IgD-negative memory B cell (primary cell): ENCODE results near the gene SBK2. TPM values are rescaled to one million over a fixed set of nuclear protein-coding genes. Genes with fewer than 3 reads are reported as not detected.
A peak's percentile ranks its signal among the peaks of the same experiment; 100 is the strongest.
"Not testable (repeated sequence)": the region's sequence is repeated elsewhere in the genome, so short reads cannot be mapped to it uniquely, and the experiment has no call there.

Experiments
- H3K27ac Mint-ChIP-seq, 3 donors: one replicate each; pipeline ENCODE4 v1.8.0; 2020 to 2022; ENCODE audit warnings: mild to moderate bottlenecking in 3 of 3, mixed read lengths in 3 of 3, moderate library complexity in 1 of 3
- H3K27me3 Mint-ChIP-seq: one replicate; pipeline ENCODE4 v1.8.0; 2021; ENCODE audit warnings: mixed read lengths
- H3K36me3 Mint-ChIP-seq: one replicate; pipeline ENCODE4 v1.8.0; 2020; ENCODE audit warnings: mild to moderate bottlenecking, mixed read lengths
- H3K4me1 Mint-ChIP-seq, 3 donors: one replicate each; pipeline ENCODE4 v1.8.0; 2020 to 2022; ENCODE audit warnings: mixed read lengths in 3 of 3, mild to moderate bottlenecking in 1 of 3
- H3K4me3 Mint-ChIP-seq, 4 donors: one replicate each; pipeline ENCODE4 v1.8.0; 2020 to 2022; ENCODE audit warnings: mild to moderate bottlenecking in 4 of 4, mixed read lengths in 4 of 4, moderate library complexity in 3 of 4
- H3K9me3 Mint-ChIP-seq, 3 donors: one replicate each; pipeline ENCODE4 v1.8.0; 2020 to 2021; ENCODE audit warnings: mixed read lengths in 3 of 3, mild to moderate bottlenecking in 1 of 3
- polyA plus RNA-seq: library from polyadenylated mRNA; unstranded; fragments of 300-500 nt; fragmentation: Illumina TruSeq; gene quantifications from one replicate; pipeline ENCODE4 v1.2.3, GENCODE V29; 2021

The SBK2 gene
- polyA plus RNA-seq, 1 donor from 2014 or later: not detected

GRCh38 chr19:55504252-55504603, 32.7 kb downstream of the SBK2 start:
- Mint-ChIP-seq H3K9me3 (no peaks in the 10 kb centered on the region), H3K27me3 (no peaks in the 10 kb centered on the region), H3K27ac (peak overlapping the region; percentile 91 to 98 (median 93)), H3K4me1 (peaks cover 5 to 14% (median 7%) of the 10 kb centered on the region in 3 donors), H3K4me3 (peak overlapping the region; percentile 83 to 96 (median 96)), H3K36me3 (peaks cover 4% of the 10 kb centered on the region)

GRCh38 chr19:55503502-55504251, 33.3 kb downstream of the SBK2 start:
- H3K4me3 Mint-ChIP-seq: peak overlapping the region; percentile 83 to 96 (median 96)
- peaks cover 4% of the 10 kb centered on the region for H3K36me3 Mint-ChIP-seq
- H3K27me3 Mint-ChIP-seq: no peaks in the 10 kb centered on the region
- peak overlapping the region; percentile 91 to 98 (median 93) for H3K27ac Mint-ChIP-seq
- peaks cover 5 to 14% (median 7%) of the 10 kb centered on the region in 3 donors for H3K4me1 Mint-ChIP-seq
- no peaks in the 10 kb centered on the region for H3K9me3 Mint-ChIP-seq

GRCh38 chr19:55503157-55503501, 33.8 kb downstream of the SBK2 start:
- Mint-ChIP-seq H3K4me3 (peak overlapping the region; percentile 83 to 96 (median 96)), H3K9me3 (no peaks in the 10 kb centered on the region), H3K27ac (peak overlapping the region; percentile 91 to 98 (median 93)), H3K36me3 (peaks cover 4% of the 10 kb centered on the region), H3K27me3 (no peaks in the 10 kb centered on the region), H3K4me1 (peaks cover 5 to 14% (median 7%) of the 10 kb centered on the region in 3 donors)

GRCh38 chr19:55502197-55502952, 34.6 kb downstream of the SBK2 start:
- Mint-ChIP-seq H3K27me3 (no peaks in the 10 kb centered on the region), H3K9me3 (no peaks in the 10 kb centered on the region), H3K4me3 (peak overlapping the region in 2 of 4 donors; percentile 39 to 46), H3K27ac (peak overlapping the region; percentile 4 to 76 (median 21)), H3K4me1 (peaks cover 6 to 14% (median 7%) of the 10 kb centered on the region in 3 donors), H3K36me3 (peaks cover 3% of the 10 kb centered on the region)

- Mint-ChIP-seq H3K4me1 (peaks cover 6 to 14% (median 7%) of the 10 kb centered on the region in 3 donors), H3K4me3 (no peak overlapping the region), H3K27me3 (no peaks in the 10 kb centered on the region), H3K36me3 (peaks cover 3% of the 10 kb centered on the region), H3K9me3 (no peaks in the 10 kb centered on the region), H3K27ac (no peak overlapping the region)
These were observed 36.5 kb downstream of the SBK2 start for GRCh38 chr19:55500368-55500952.

GRCh38 chr19:55498246-55498840, 38.6 kb downstream of the SBK2 start:
- H3K9me3 Mint-ChIP-seq: no peaks in the 10 kb centered on the region
- H3K27ac Mint-ChIP-seq: no peak overlapping the region

GRCh38 chr19:55497763-55498162, 39.2 kb downstream of the SBK2 start:
- H3K27me3 Mint-ChIP-seq: peaks cover 8% of the 10 kb centered on the region
- H3K9me3 Mint-ChIP-seq: no peaks in the 10 kb centered on the region
- H3K27ac Mint-ChIP-seq: no peak overlapping the region
- H3K36me3 Mint-ChIP-seq: peaks cover 1% of the 10 kb centered on the region
- H3K4me3 Mint-ChIP-seq: no peak overlapping the region
- peaks cover 0 to 3% (median 1%) of the 10 kb centered on the region in 3 donors for H3K4me1 Mint-ChIP-seq

More at GRCh38 chr19:55498246-55498840, 38.6 kb downstream of the SBK2 start:
- H3K4me3 Mint-ChIP-seq: peak overlapping the region in 1 of 4 donors; percentile 29
- H3K36me3 Mint-ChIP-seq: peaks cover 3% of the 10 kb centered on the region
- peaks cover 3% of the 10 kb centered on the region for H3K27me3 Mint-ChIP-seq
- peaks cover 4 to 5% (median 5%) of the 10 kb centered on the region in 3 donors for H3K4me1 Mint-ChIP-seq

GRCh38 chr19:55496820-55497219, 40.1 kb downstream of the SBK2 start:
- H3K9me3 Mint-ChIP-seq, H3K36me3 Mint-ChIP-seq, H3K27ac Mint-ChIP-seq, H3K4me1 Mint-ChIP-seq: not testable (repeated sequence)
- Mint-ChIP-seq H3K27me3 (peaks cover 12% of the 10 kb centered on the region), H3K4me3 (peak overlapping the region in 1 of 4 donors; percentile 68)

- Mint-ChIP-seq H3K27me3 (peaks cover 12% of the 10 kb centered on the region), H3K27ac (no peak overlapping the region), H3K4me3 (peak overlapping the region in 1 of 4 donors; percentile 5), H3K36me3 (no peaks in the 10 kb centered on the region), H3K4me1 (peaks cover 0 to 1% (median 0%) of the 10 kb centered on the region in 3 donors), H3K9me3 (no peaks in the 10 kb centered on the region)
These were observed 41.1 kb downstream of the SBK2 start for GRCh38 chr19:55495646-55496349.

GRCh38 chr19:55494172-55494761, 42.7 kb downstream of the SBK2 start:
- Mint-ChIP-seq H3K27me3 (peaks cover 12% of the 10 kb centered on the region), H3K27ac (no peak overlapping the region), H3K4me3 (no peak overlapping the region), H3K9me3 (no peaks in the 10 kb centered on the region), H3K4me1 (peaks cover 0 to 1% (median 0%) of the 10 kb centered on the region in 3 donors), H3K36me3 (no peaks in the 10 kb centered on the region)

GRCh38 chr19:55493645-55494171, 43.2 kb downstream of the SBK2 start:
- Mint-ChIP-seq H3K27ac (no peak overlapping the region), H3K4me3 (no peak overlapping the region), H3K9me3 (no peaks in the 10 kb centered on the region), H3K36me3 (no peaks in the 10 kb centered on the region), H3K27me3 (peaks cover 12% of the 10 kb centered on the region), H3K4me1 (peaks cover 0 to 1% (median 0%) of the 10 kb centered on the region in 3 donors)

GRCh38 chr19:55493052-55493644, 43.8 kb downstream of the SBK2 start:
- H3K27ac Mint-ChIP-seq: no peak overlapping the region
- H3K4me3 Mint-ChIP-seq: no peak overlapping the region
- no peaks in the 10 kb centered on the region for H3K9me3 Mint-ChIP-seq
- peaks cover 0 to 1% (median 0%) of the 10 kb centered on the region in 3 donors for H3K4me1 Mint-ChIP-seq
- peaks cover 12% of the 10 kb centered on the region for H3K27me3 Mint-ChIP-seq
- H3K36me3 Mint-ChIP-seq: no peaks in the 10 kb centered on the region

GRCh38 chr19:55492362-55492944, 44.5 kb downstream of the SBK2 start:
- no peak overlapping the region for H3K27ac Mint-ChIP-seq
- no peak overlapping the region for H3K4me3 Mint-ChIP-seq
- peaks cover 0 to 2% (median 0%) of the 10 kb centered on the region in 3 donors for H3K4me1 Mint-ChIP-seq
- no peaks in the 10 kb centered on the region for H3K36me3 Mint-ChIP-seq
- peaks cover 12% of the 10 kb centered on the region for H3K27me3 Mint-ChIP-seq
- no peaks in the 10 kb centered on the region for H3K9me3 Mint-ChIP-seq
